NCI-H1930 (cell line): Measurements from ENCODE around the gene ACOX3.

Experiments
- DNase-seq, 2 experiments: peaks; one replicate each; lab custom pipeline; 2025; lab: John Stamatoyannopoulos, UW

The ACOX3 gene

GRCh38 chr4:8334786-8335460 is 105.6 kb downstream of the ACOX3 start:
- no peak for DNase-seq

GRCh38 chr4:8333726-8334460 is 106.6 kb downstream of the ACOX3 start:
- no peak for DNase-seq

- no peak for DNase-seq
These were observed 107.6 kb downstream of the ACOX3 start for GRCh38 chr4:8332891-8333331.

- DNase-seq = no peak
These were observed 108.3 kb downstream of the ACOX3 start for GRCh38 chr4:8332038-8332857.

GRCh38 chr4:8331575-8331955 is 109.0 kb downstream of the ACOX3 start:
- DNase-seq = no peak

- no peak for DNase-seq
These were observed 109.5 kb downstream of the ACOX3 start for GRCh38 chr4:8330821-8331574.

- no peak for DNase-seq
These were observed 110.4 kb downstream of the ACOX3 start for GRCh38 chr4:8329859-8330761.

GRCh38 chr4:8329560-8329858 is 111.0 kb downstream of the ACOX3 start:
- no peak for DNase-seq

- DNase-seq = no peak
These were observed 111.5 kb downstream of the ACOX3 start for GRCh38 chr4:8328866-8329559.

- no peak for DNase-seq
These were observed 112.1 kb downstream of the ACOX3 start for GRCh38 chr4:8328456-8328855.

- no peak for DNase-seq
These were observed 114.3 kb downstream of the ACOX3 start for GRCh38 chr4:8326206-8326605.

GRCh38 chr4:8325291-8325973 is 115.1 kb downstream of the ACOX3 start:
- DNase-seq = no peak

- DNase-seq = no peak
These were observed 115.8 kb downstream of the ACOX3 start for GRCh38 chr4:8324640-8325239.

- no peak for DNase-seq
These were observed 116.5 kb downstream of the ACOX3 start for GRCh38 chr4:8323947-8324555.

- DNase-seq = no peak
These were observed 117.5 kb downstream of the ACOX3 start for GRCh38 chr4:8322794-8323704.

- DNase-seq = no peak
These were observed 118.8 kb downstream of the ACOX3 start for GRCh38 chr4:8321771-8322170.

GRCh38 chr4:8321220-8321619 is 119.3 kb downstream of the ACOX3 start:
- no peak for DNase-seq

- DNase-seq = no peak
These were observed 120.2 kb downstream of the ACOX3 start for GRCh38 chr4:8320386-8320750.
